ENCODE results near the gene ZYG11A.

GRCh38 chr1:52919051-52919722 is 76.6 kb downstream of the ZYG11A start:
- no peak for TF ChIP-seq CTCF (tag by site-specific recombination; IDR thresholded peaks at IDR 0.05)
- TF ChIP-seq ZSCAN23 (tag by site-specific recombination; IDR thresholded peaks at IDR 0.05), result no peak
- no peak for TF ChIP-seq ZNF747 (tag by site-specific recombination; IDR thresholded peaks at IDR 0.05)
- TF ChIP-seq ZNF148 (tag by site-specific recombination; IDR thresholded peaks at IDR 0.05; ENCODE audit: borderline replicate concordance), result no peak
- no peak for TF ChIP-seq KLF10 (tag by site-specific recombination; IDR thresholded peaks at IDR 0.05)
- no peak for TF ChIP-seq ZNF792 (tag by site-specific recombination; IDR thresholded peaks at IDR 0.05)
- TF ChIP-seq ZNF521 (tag by site-specific recombination; IDR thresholded peaks at IDR 0.05), result no peak
- no peak for TF ChIP-seq TCF7L2 (IDR thresholded peaks at IDR 0.05; ENCODE audit: borderline replicate concordance, low read depth, low read length)
- TF ChIP-seq ZNF302 (tag by site-specific recombination; IDR thresholded peaks at IDR 0.05; ENCODE audit: low read depth), result no peak
- TF ChIP-seq ZNF677 (tag by site-specific recombination; IDR thresholded peaks at IDR 0.05), result no peak
- TF ChIP-seq MYNN (tag by site-specific recombination; IDR thresholded peaks at IDR 0.05; ENCODE audit: borderline replicate concordance), result no peak
- TF ChIP-seq ZNF133 (tag by site-specific recombination; IDR thresholded peaks at IDR 0.05), result no peak
- TF ChIP-seq SP3 (tag by site-specific recombination; IDR thresholded peaks at IDR 0.05), result no peak
- no peak for TF ChIP-seq ZNF391 (tag by site-specific recombination; IDR thresholded peaks at IDR 0.05; ENCODE audit: borderline replicate concordance, low read depth)
